A673 (cell line): ENCODE measurements around the gene CENPM. TPM values are rescaled to one million over a fixed set of nuclear protein-coding genes. Genes with fewer than 3 reads are reported as not detected.

Experiments used
- BruUV-seq: library from RNA; stranded (reverse); fragments of 400-500 nt; replicated peaks from 2 replicates; lab custom pipeline; 2021; lab: Mats Ljungman, UMichigan
- CTCF ChIA-PET: fragments of 300-600 bp; sonication (Branson Sonifier 250); formaldehyde crosslinking; loops from one replicate; lab custom pipeline; 2022; ENCODE audit warnings: antibody characterized with exemption; lab: Charles Lee
- POLR2A ChIA-PET: fragments of 300-600 bp; sonication (Branson Sonifier 250); formaldehyde crosslinking; loops from one replicate; lab custom pipeline; 2022; ENCODE audit warnings: antibody characterized with exemption; ENCODE audit not compliant: low non-redundant PET; lab: Charles Lee
- DNase-seq: peaks from one replicate; pipeline ENCODE4 v3.0.0-alpha.2; 2015; ENCODE audit warnings: low spot score
- H3K27ac ChIP-seq: fragments of 200-600 bp; sonication (generic); 2 replicates; pipeline ENCODE4 v1.5.1; 2016; ENCODE audit warnings: mixed run types, low read depth, mild to moderate bottlenecking, mixed read lengths, antibody characterized with exemption, low read length; ENCODE audit not compliant: poor library complexity, severe bottlenecking
- H3K27me3 ChIP-seq: fragments of 200-600 bp; sonication (generic); replicated peaks from 2 replicates; pipeline ENCODE4 v1.6.1; 2017; ENCODE audit warnings: mixed run types, low read depth, mild to moderate bottlenecking, mixed read lengths, antibody characterized with exemption, low read length; ENCODE audit not compliant: insufficient read depth, poor library complexity
- H3K36me3 ChIP-seq: fragments of 200-600 bp; sonication (generic); 2 replicates; pipeline ENCODE4 v1.6.1; 2016; ENCODE audit warnings: mixed run types, mild to moderate bottlenecking, mixed read lengths, antibody characterized with exemption, low read length; ENCODE audit not compliant: insufficient read depth, poor library complexity, severe bottlenecking
- H3K4me1 ChIP-seq: fragments of 200-600 bp; sonication (generic); 2 replicates; pipeline ENCODE4 v1.6.1; 2017; ENCODE audit warnings: mixed run types, mild to moderate bottlenecking, mixed read lengths, antibody characterized with exemption, low read length; ENCODE audit not compliant: insufficient read depth, poor library complexity, severe bottlenecking
- H3K4me3 ChIP-seq: fragments of 200-600 bp; sonication (generic); 2 replicates; pipeline ENCODE4 v1.5.1; 2016; ENCODE audit warnings: low read depth, mixed run types, mild to moderate bottlenecking, mixed read lengths, low read length; ENCODE audit not compliant: poor library complexity, severe bottlenecking
- H3K9me3 ChIP-seq: fragments of 200-600 bp; sonication (generic); 2 replicates; pipeline ENCODE4 v1.6.1; 2016; ENCODE audit warnings: mixed run types, low read depth, mild to moderate bottlenecking, mixed read lengths, antibody characterized with exemption, low read length; ENCODE audit not compliant: poor library complexity, severe bottlenecking
- CTCF ChIP-seq: fragments of 300-800, 200-600 bp; sonication (generic); conservative IDR thresholded peaks from 2 replicates; pipeline ENCODE4 v1.5.1; 2017; ENCODE audit warnings: low read depth, mild to moderate bottlenecking, antibody characterized with exemption, low read length, moderate library complexity, mixed read lengths
- EZH2 ChIP-seq: fragments of 200-600 bp; sonication (generic); IDR thresholded peaks from 2 replicates; pipeline ENCODE4 v1.6.1; 2017; ENCODE audit warnings: borderline replicate concordance, low read depth, mild to moderate bottlenecking, mixed read lengths, antibody characterized with exemption, low read length; ENCODE audit not compliant: poor library complexity, severe bottlenecking
- intact Hi-C: fragments of 100-400 bp; cut with micrococcal nuclease; formaldehyde crosslinking; loops from one replicate; pipeline ENCODE4 v1.10.0; 2022; ENCODE audit not compliant: unreplicated experiment
- total RNA-seq: library from RNA; stranded (reverse); gene quantifications from 2 replicates; pipeline ENCODE4 v1.2.3, GENCODE V29; 2021

Gene CENPM
- total RNA-seq, 1 experiment from 2014 or later: 67.2 TPM

GRCh38 chr22:41992496-41992895 is 45.5 kb upstream of the CENPM start:
- TF ChIP-seq EZH2: no peak
- TF ChIP-seq CTCF: no peak
- Histone ChIP-seq H3K4me3 (no peak overlapping the region), H3K27me3 (no peaks in the 10 kb centered on the region), H3K4me1 (no peaks in the 10 kb centered on the region), H3K9me3 (no peaks in the 10 kb centered on the region), H3K36me3 (no peaks in the 10 kb centered on the region), H3K27ac (no peak overlapping the region)
- no peak for DNase-seq
- BruUV-seq: no TSS peak
- ChIA-PET CTCF (no interaction called here), POLR2A (no interaction called here)
- intact Hi-C loops: no loop called here

GRCh38 chr22:41991111-41991510 is 44.2 kb upstream of the CENPM start:
- Histone ChIP-seq H3K27ac (no peak overlapping the region), H3K36me3 (no peaks in the 10 kb centered on the region), H3K9me3 (no peaks in the 10 kb centered on the region), H3K4me1 (no peaks in the 10 kb centered on the region), H3K27me3 (no peaks in the 10 kb centered on the region), H3K4me3 (no peak overlapping the region)
- intact Hi-C loops: no loop called here
- no TSS peak for BruUV-seq
- CTCF ChIA-PET: no interaction called here
- TF ChIP-seq CTCF (no peak), EZH2 (no peak)
- POLR2A ChIA-PET: no interaction called here
- no peak for DNase-seq

GRCh38 chr22:41989246-41989645 is 42.3 kb upstream of the CENPM start:
- no peak overlapping the region for H3K4me3 ChIP-seq
- no peaks in the 10 kb centered on the region for H3K27me3 ChIP-seq
- intact Hi-C loops: no loop called here
- DNase-seq: no peak
- ChIA-PET POLR2A (no interaction called here), CTCF (no interaction called here)
- no peaks in the 10 kb centered on the region for H3K9me3 ChIP-seq
- BruUV-seq: no TSS peak
- no peak for TF ChIP-seq CTCF
- no peak for TF ChIP-seq EZH2
- no peak overlapping the region for H3K27ac ChIP-seq
- H3K36me3 ChIP-seq: no peaks in the 10 kb centered on the region
- H3K4me1 ChIP-seq: no peaks in the 10 kb centered on the region
